Fibroblast of the aortic adventitia (primary cell): ENCODE measurements around the gene RNF144A. TPM values are rescaled to one million over a fixed set of nuclear protein-coding genes. Genes with fewer than 3 reads are reported as not detected.

Experiments
- DNase-seq: peaks from one replicate; pipeline ENCODE4 v3.0.0-alpha.2; 2010; ENCODE audit warnings: low read depth
- H3K4me3 ChIP-seq: 2 replicates; pipeline ENCODE4 v1.5.1; 2011; ENCODE audit warnings: low read depth, mild to moderate bottlenecking, control low read depth, low read length, moderate library complexity
- CTCF ChIP-seq: IDR thresholded peaks from 2 replicates; pipeline ENCODE4 v1.5.1; 2011; ENCODE audit warnings: mild to moderate bottlenecking, low read length, control low read depth, inconsistent platforms; ENCODE audit not compliant: insufficient read depth
- total RNA-seq: library from RNA; depleted of rRNA; stranded (reverse); fragments of >200 nt; gene quantifications from 2 replicates; pipeline ENCODE4 v1.2.3, GENCODE V29; 2012; ENCODE audit warnings: low replicate concordance

Gene RNF144A
- total RNA-seq, 1 donor = 10.8 TPM

GRCh38 chr2:6939071-6939470 lies 21.9 kb downstream of the RNF144A start:
- no peak overlapping the region for H3K4me3 ChIP-seq
- no peak for TF ChIP-seq CTCF
- DNase-seq = no peak

- no peak for TF ChIP-seq CTCF
- DNase-seq = no peak
- no peak overlapping the region for H3K4me3 ChIP-seq
Measured at GRCh38 chr2:6940820-6941219, 23.6 kb downstream of the RNF144A start.

GRCh38 chr2:6941299-6942046 lies 24.3 kb downstream of the RNF144A start:
- no peak overlapping the region for H3K4me3 ChIP-seq
- no peak for TF ChIP-seq CTCF
- DNase-seq = no peak

GRCh38 chr2:6942848-6943247 lies 25.6 kb downstream of the RNF144A start:
- H3K4me3 ChIP-seq = no peak overlapping the region
- no peak for DNase-seq
- no peak for TF ChIP-seq CTCF

GRCh38 chr2:6943523-6943922 lies 26.3 kb downstream of the RNF144A start:
- DNase-seq = no peak
- no peak overlapping the region for H3K4me3 ChIP-seq
- no peak for TF ChIP-seq CTCF

GRCh38 chr2:6943971-6944370 lies 26.8 kb downstream of the RNF144A start:
- no peak overlapping the region for H3K4me3 ChIP-seq
- no peak for TF ChIP-seq CTCF
- DNase-seq = no peak

GRCh38 chr2:6944555-6944954 lies 27.3 kb downstream of the RNF144A start:
- TF ChIP-seq CTCF = no peak
- no peak for DNase-seq

More at GRCh38 chr2:6944555-6944954, 27.3 kb downstream of the RNF144A start:
- no peak overlapping the region for H3K4me3 ChIP-seq
